ENCODE results near the gene S100A10.

S100A10 gene

GRCh38 chr1:152015766-152016165 is 22.1 kb upstream of the S100A10 start:
- DNase-seq, result no peak
- in situ Hi-C loops (cut with MboI; ENCODE audit: low pct_unique_long_range_greater_than_20kb, low sequenced_read_pairs), result no loop called here

- DNase-seq, result no peak
- in situ Hi-C loops (cut with MboI; ENCODE audit: low pct_unique_long_range_greater_than_20kb, low sequenced_read_pairs), result no loop called here
Observed at GRCh38 chr1:152014943-152015342, 21.3 kb upstream of the S100A10 start.

GRCh38 chr1:152013664-152014237 is 20.1 kb upstream of the S100A10 start:
- DNase-seq, result peak; percentile 69
- in situ Hi-C loops (cut with MboI; ENCODE audit: low pct_unique_long_range_greater_than_20kb, low sequenced_read_pairs), result no loop called here

GRCh38 chr1:152009691-152010090 is 16.0 kb upstream of the S100A10 start:
- no peak for DNase-seq
- in situ Hi-C loops (cut with MboI; ENCODE audit: low pct_unique_long_range_greater_than_20kb, low sequenced_read_pairs), result no loop called here

- in situ Hi-C loops (cut with MboI; ENCODE audit: low pct_unique_long_range_greater_than_20kb, low sequenced_read_pairs), result no loop called here
- DNase-seq, result no peak
Observed at GRCh38 chr1:152007047-152007446, 13.4 kb upstream of the S100A10 start.

GRCh38 chr1:152005360-152005912 is 11.8 kb upstream of the S100A10 start:
- no peak for DNase-seq
- in situ Hi-C loops (cut with MboI; ENCODE audit: low pct_unique_long_range_greater_than_20kb, low sequenced_read_pairs), result no loop called here

GRCh38 chr1:152003846-152004442 is 10.3 kb upstream of the S100A10 start:
- in situ Hi-C loops (cut with MboI; ENCODE audit: low pct_unique_long_range_greater_than_20kb, low sequenced_read_pairs), result no loop called here
- DNase-seq, result no peak

GRCh38 chr1:152002960-152003359 is 9.3 kb upstream of the S100A10 start:
- no peak for DNase-seq
- in situ Hi-C loops (cut with MboI; ENCODE audit: low pct_unique_long_range_greater_than_20kb, low sequenced_read_pairs), result no loop called here

- in situ Hi-C loops (cut with MboI; ENCODE audit: low pct_unique_long_range_greater_than_20kb, low sequenced_read_pairs), result no loop called here
- DNase-seq, result peak; percentile 83
Observed at GRCh38 chr1:152001631-152002584, 8.2 kb upstream of the S100A10 start.

GRCh38 chr1:152000964-152001630 is 7.4 kb upstream of the S100A10 start:
- no peak for DNase-seq
- in situ Hi-C loops (cut with MboI; ENCODE audit: low pct_unique_long_range_greater_than_20kb, low sequenced_read_pairs), result no loop called here

GRCh38 chr1:151998611-151999362 is 5.1 kb upstream of the S100A10 start:
- in situ Hi-C loops (cut with MboI; ENCODE audit: low pct_unique_long_range_greater_than_20kb, low sequenced_read_pairs), result no loop called here
- no peak for DNase-seq

- in situ Hi-C loops (cut with MboI; ENCODE audit: low pct_unique_long_range_greater_than_20kb, low sequenced_read_pairs), result no loop called here
- no peak for DNase-seq
Observed at GRCh38 chr1:151997284-151997570, 3.6 kb upstream of the S100A10 start.

GRCh38 chr1:151995774-151996173 is 2.1 kb upstream of the S100A10 start:
- no peak for DNase-seq
- in situ Hi-C loops (cut with MboI; ENCODE audit: low pct_unique_long_range_greater_than_20kb, low sequenced_read_pairs), result no loop called here

- DNase-seq, result no peak
- in situ Hi-C loops (cut with MboI; ENCODE audit: low pct_unique_long_range_greater_than_20kb, low sequenced_read_pairs), result no loop called here
Observed at GRCh38 chr1:151994956-151995355, 1.3 kb upstream of the S100A10 start.

- peak; percentile 59 for DNase-seq
- in situ Hi-C loops (cut with MboI; ENCODE audit: low pct_unique_long_range_greater_than_20kb, low sequenced_read_pairs), result no loop called here
Observed at GRCh38 chr1:151993084-151993733, 450 bp downstream of the S100A10 start.

GRCh38 chr1:151992303-151993083 is 1.2 kb downstream of the S100A10 start:
- DNase-seq, result peak; percentile 73
- in situ Hi-C loops (cut with MboI; ENCODE audit: low pct_unique_long_range_greater_than_20kb, low sequenced_read_pairs), result no loop called here

- DNase-seq, result no peak
- in situ Hi-C loops (cut with MboI; ENCODE audit: low pct_unique_long_range_greater_than_20kb, low sequenced_read_pairs), result no loop called here
Observed at GRCh38 chr1:151991663-151992302, 1.9 kb downstream of the S100A10 start.
